Stimulated activated CD8-positive, alpha-beta memory T cell treated with anti-CD3 and anti-CD28 coated beads, Interleukin-7, amount 100 ng/mL, for 48 hours (primary cell): ENCODE measurements around the gene CT47A7.
"Not testable (repeated sequence)": the region's sequence is repeated elsewhere in the genome, so short reads cannot be mapped to it uniquely, and the experiment has no call there.

Source experiments
- DNase-seq, 2 donors: peaks; one replicate each; pipeline ENCODE4 v3.0.0-alpha.2; 2020; ENCODE audit warnings: low read depth in 1 of 2; ENCODE audit errors: extremely low read depth in 1 of 2

Gene CT47A7

DNA sequence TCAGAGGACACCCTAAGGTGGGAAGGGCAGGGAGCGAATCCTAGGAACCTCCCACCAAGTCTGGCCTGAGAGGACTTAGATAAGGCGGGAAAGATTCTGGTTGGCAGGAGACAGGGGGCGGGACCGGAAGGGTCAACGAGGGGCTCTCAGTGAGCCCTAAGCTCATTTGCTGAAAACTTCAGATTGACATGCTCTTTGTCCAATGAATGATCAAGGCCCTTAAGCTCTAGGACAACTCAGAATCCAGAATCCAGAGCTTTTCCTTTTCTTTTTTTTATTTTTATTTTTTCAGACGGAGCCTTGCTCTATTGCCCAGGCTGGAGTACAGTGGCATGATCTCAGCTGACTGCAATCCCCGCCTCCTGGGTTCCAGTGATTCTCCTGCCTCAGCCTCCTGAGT, at the start of gene CT47A7:
CT47A7 (minus strand) TSS at position 101 of the 400 bp plus-strand sequence. CDS start 255 bp downstream, outside the sequence.
- DNase-seq, result not testable (repeated sequence)

DNA sequence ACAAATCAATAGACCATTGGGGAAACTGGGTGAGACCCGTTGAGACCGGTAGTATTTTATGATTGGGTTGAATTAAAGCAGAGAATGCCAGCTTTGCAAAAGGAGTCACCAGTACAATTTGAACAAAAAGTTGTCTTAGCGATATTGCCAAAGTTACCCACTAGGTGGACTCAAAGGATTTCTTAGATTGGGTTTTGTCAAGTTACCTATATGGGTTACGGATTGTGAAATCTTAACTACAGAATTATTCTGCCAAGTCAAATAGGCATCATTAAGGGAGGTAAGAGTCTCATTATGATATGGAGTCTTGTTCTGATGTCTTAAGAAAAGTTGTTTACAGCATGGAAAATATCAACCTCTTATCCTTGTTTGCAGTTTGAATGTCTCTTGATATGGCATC, 44.2 kb upstream of the CT47A7 start:
- no peak for DNase-seq

DNA sequence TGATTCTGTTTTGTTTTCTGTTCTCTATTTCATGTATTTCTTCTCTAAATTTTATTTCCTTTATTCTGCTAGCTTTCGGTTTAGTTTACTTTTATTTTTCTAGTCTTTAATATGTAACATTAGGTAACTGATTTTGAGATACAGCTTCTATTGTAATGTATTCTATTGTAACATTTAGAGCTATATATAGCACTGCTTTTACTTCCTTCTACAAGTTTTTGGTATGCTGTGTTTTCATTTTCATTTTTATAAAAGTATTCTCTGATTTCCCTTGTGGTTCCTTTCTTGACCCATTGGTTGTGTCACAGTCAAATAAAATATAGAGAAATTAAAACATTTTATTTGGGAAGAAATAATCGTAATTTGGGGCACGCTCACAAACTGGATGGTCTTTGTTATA, 43.0 kb upstream of the CT47A7 start:
- DNase-seq, result no peak

DNA sequence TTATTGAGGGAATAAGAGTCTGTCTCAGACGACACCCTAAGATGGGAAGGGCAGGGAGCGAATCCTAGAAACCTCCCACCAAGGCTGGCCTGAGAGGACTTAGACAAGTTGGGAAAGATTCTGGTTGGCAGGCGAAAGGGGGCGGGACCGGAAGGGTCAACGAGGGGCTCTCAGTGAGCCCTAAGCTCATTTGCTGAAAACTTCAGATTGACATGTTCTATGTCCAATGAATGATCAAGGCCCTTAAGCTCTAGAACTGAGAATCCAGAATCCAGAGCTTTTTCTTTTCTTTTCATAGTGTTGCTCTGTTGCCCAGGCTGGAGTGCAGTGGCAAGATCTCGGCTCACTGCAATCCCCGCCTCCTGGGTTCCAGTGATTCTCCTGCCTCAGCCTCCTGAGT, 29.3 kb upstream of the CT47A7 start, which contains the start of gene CT47A1:
CT47A1 (minus strand) TSS at position 101 of the 400 bp plus-strand sequence. CDS start 231 bp downstream, outside the sequence.
- not testable (repeated sequence) for DNase-seq
